ENCODE data around the gene TMEM185A. TPM values are rescaled to one million over a fixed set of nuclear protein-coding genes. Genes with fewer than 3 reads are reported as not detected.
"Not testable (repeated sequence)": the region's sequence is repeated elsewhere in the genome, so short reads cannot be mapped to it uniquely, and the experiment has no call there.

The TMEM185A gene
- total RNA-seq, 6 donors from 2014 or later, result 9.4 to 26.0 (median 17.2) TPM

- Histone ChIP-seq H3K9me3 (no peaks in the 10 kb centered on the region), H3K27me3 (no peaks in the 10 kb centered on the region), H3K4me1 (peaks cover 3 to 15% (median 9%) of the 10 kb centered on the region in 4 donors), H3K36me3 (no peaks in the 10 kb centered on the region), H3K4me3 (peak overlapping the region; percentile 58 to 94 (median 72)), H3K27ac (peak overlapping the region; percentile 40 to 80 (median 70))
- 4 to 33% methylated on average over 13 to 16 of the region's 16 CpGs for WGBS, 2 donors
- DNase-seq (no peak), ATAC-seq (ENCODE audit: low FRiP score in 2 of 2) (peak in 1 of 2 donors; percentile 82)
- TF ChIP-seq CTCF (IDR thresholded peaks at IDR 0.05), result no peak
- no peak for TF ChIP-seq EP300 (IDR thresholded peaks at IDR 0.05)
- TF ChIP-seq POLR2A (IDR thresholded peaks at IDR 0.05), result no peak
These were observed 835 bp downstream of the TMEM185A start for GRCh38 chrX:149630681-149631233.

GRCh38 chrX:149629730-149630387, 1.7 kb downstream of the TMEM185A start:
- H3K36me3 ChIP-seq, result no peaks in the 10 kb centered on the region
- WGBS, 2 donors, result 86 to 87% methylated on average over 5 of the region's 5 CpGs

GRCh38 chrX:149628768-149629167, 2.8 kb downstream of the TMEM185A start:
- Histone ChIP-seq H3K36me3 (no peaks in the 10 kb centered on the region), H3K4me3 (no peak overlapping the region), H3K9me3 (no peaks in the 10 kb centered on the region), H3K4me1 (peaks cover 3 to 15% (median 9%) of the 10 kb centered on the region in 4 donors), H3K27me3 (no peaks in the 10 kb centered on the region), H3K27ac (no peak overlapping the region)
- DNase-seq (no peak), ATAC-seq (ENCODE audit: low FRiP score in 2 of 2) (no peak)
- TF ChIP-seq POLR2AphosphoS5 (IDR thresholded peaks at IDR 0.05) (no peak), EP300 (IDR thresholded peaks at IDR 0.05) (no peak), POLR2A (IDR thresholded peaks at IDR 0.05) (no peak), CTCF (IDR thresholded peaks at IDR 0.05) (no peak)
- WGBS, 2 donors, result 61 to 83% methylated on average over 2 of the region's 2 CpGs

More at GRCh38 chrX:149629730-149630387, 1.7 kb downstream of the TMEM185A start:
- Histone ChIP-seq H3K4me3 (no peak overlapping the region), H3K27ac (no peak overlapping the region), H3K9me3 (no peaks in the 10 kb centered on the region), H3K4me1 (peaks cover 3 to 15% (median 9%) of the 10 kb centered on the region in 4 donors), H3K27me3 (no peaks in the 10 kb centered on the region)
- no peak for TF ChIP-seq EP300 (IDR thresholded peaks at IDR 0.05)
- no peak for TF ChIP-seq CTCF (IDR thresholded peaks at IDR 0.05)
- no peak for TF ChIP-seq POLR2A (IDR thresholded peaks at IDR 0.05)
- no peak for TF ChIP-seq POLR2AphosphoS5 (IDR thresholded peaks at IDR 0.05)
- ATAC-seq (ENCODE audit: low FRiP score in 2 of 2) (no peak), DNase-seq (no peak)

GRCh38 chrX:149628280-149628679, 3.3 kb downstream of the TMEM185A start:
- 84 to 100% methylated on average over 2 to 3 of the region's 3 CpGs for WGBS, 2 donors
- ATAC-seq (ENCODE audit: low FRiP score in 2 of 2), result no peak
- no peaks in the 10 kb centered on the region for H3K9me3 ChIP-seq

GRCh38 chrX:149626829-149627228, 4.8 kb downstream of the TMEM185A start:
- WGBS, 2 donors, result 71 to 86% methylated on average over 8 of the region's 8 CpGs
- not testable (repeated sequence) for DNase-seq; ATAC-seq (ENCODE audit: low FRiP score in 2 of 2)

More at GRCh38 chrX:149628280-149628679, 3.3 kb downstream of the TMEM185A start:
- no peak for DNase-seq
- no peak for TF ChIP-seq POLR2A (IDR thresholded peaks at IDR 0.05)
- TF ChIP-seq EP300 (IDR thresholded peaks at IDR 0.05), result no peak
- no peak for TF ChIP-seq CTCF (IDR thresholded peaks at IDR 0.05)
- Histone ChIP-seq H3K4me1 (peaks cover 3 to 15% (median 9%) of the 10 kb centered on the region in 4 donors), H3K36me3 (no peaks in the 10 kb centered on the region), H3K4me3 (no peak overlapping the region), H3K27ac (no peak overlapping the region), H3K27me3 (no peaks in the 10 kb centered on the region)

GRCh38 chrX:149619662-149620061, 11.9 kb downstream of the TMEM185A start:
- not testable (repeated sequence) for H3K27me3 ChIP-seq; H3K9me3 ChIP-seq; H3K4me3 ChIP-seq; H3K27ac ChIP-seq; DNase-seq; H3K4me1 ChIP-seq; ATAC-seq (ENCODE audit: low FRiP score in 2 of 2); H3K36me3 ChIP-seq
- 88% methylated on average over 1 of the region's 1 CpG; no CpG with 5 or more reads in 1 of the 2 donors for WGBS, 2 donors

More at GRCh38 chrX:149626829-149627228, 4.8 kb downstream of the TMEM185A start:
- H3K4me3 ChIP-seq, H3K27me3 ChIP-seq, H3K36me3 ChIP-seq, H3K27ac ChIP-seq, H3K9me3 ChIP-seq: not testable (repeated sequence)
- H3K4me1 ChIP-seq, result peaks cover 3 to 11% (median 7%) of the 10 kb centered on the region in 4 donors
